PC-3 (cell line): ENCODE data around the gene HEPHL1.

Experiments
- CTCF ChIP-seq: fragments of 300-600 bp; sonication (generic); conservative IDR thresholded peaks from 2 replicates; pipeline ENCODE4 v1.5.1; 2017; ENCODE audit warnings: antibody characterized with exemption, low read depth, mild to moderate bottlenecking, low read length
- EZH2 ChIP-seq: fragments of 300-600 bp; sonication (generic); IDR thresholded peaks from one replicate; pipeline ENCODE4 v1.6.1; 2017; ENCODE audit warnings: antibody characterized with exemption, mild to moderate bottlenecking, low read length; ENCODE audit not compliant: unreplicated experiment
- EZH2phosphoT487 ChIP-seq: fragments of 300-600 bp; sonication (generic); IDR thresholded peaks from 2 replicates; pipeline ENCODE4 v1.6.1; 2018; ENCODE audit warnings: mild to moderate bottlenecking, antibody characterized with exemption, low read length, borderline replicate concordance

DNA sequence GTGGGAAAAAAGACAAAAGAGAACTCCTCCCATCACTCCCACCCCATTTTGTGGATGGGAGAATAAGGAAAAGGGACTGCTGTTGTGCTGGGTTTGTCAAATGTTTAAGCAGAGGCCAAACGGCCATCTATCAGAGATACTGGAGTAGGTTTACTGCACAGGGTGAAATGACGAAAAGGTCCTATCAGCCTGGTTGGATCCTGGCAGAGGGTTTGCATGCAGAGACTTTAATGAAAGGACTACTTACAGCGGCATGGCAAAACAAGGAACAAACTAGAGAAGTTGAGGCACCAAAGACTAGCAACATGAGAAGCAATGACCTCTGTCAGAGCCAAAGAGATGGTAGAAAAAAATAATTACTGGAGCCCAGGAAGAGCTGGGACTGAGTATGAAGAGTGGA, 32.2 kb upstream of the HEPHL1 start:
- TF ChIP-seq CTCF (no peak), EZH2phosphoT487 (no peak), EZH2 (no peak)
